Thyroid gland (tissue), 4 donors: ENCODE measurements around the gene FBRSL1.

Experiments
- CTCF ChIP-seq, 6 experiments: fragments of 200-600 bp in 3 of 6; fragments of 450-650 bp in 3 of 6; sonication (generic) in 3 of 6; IDR thresholded peaks; one replicate each; pipeline ENCODE4 v1.5.1; 2016 to 2019; ENCODE audit warnings: antibody characterized with exemption in 6 of 6, mild to moderate bottlenecking in 2 of 6, inconsistent platforms in 1 of 6, moderate library complexity in 1 of 6
- POLR2A ChIP-seq, 2 donors: fragments of 450-650 bp; IDR thresholded peaks; one replicate each; pipeline ENCODE4 v1.6.1; 2017; ENCODE audit warnings: antibody characterized with exemption in 2 of 2, mild to moderate bottlenecking in 2 of 2, moderate library complexity in 1 of 2

GRCh38 chr12:132496710-132497109, 6.8 kb downstream of the FBRSL1 start:
- TF ChIP-seq CTCF (IDR thresholded peaks at IDR 0.05) (no peak), POLR2A (IDR thresholded peaks at IDR 0.05) (no peak)
